H9 (cell line): ENCODE measurements around the gene TBC1D5. TPM values are rescaled to one million over a fixed set of nuclear protein-coding genes. Genes with fewer than 3 reads are reported as not detected.

ENCODE experiments used
- DNase-seq: peaks from one replicate; pipeline ENCODE4 v3.0.0-alpha.2; 2017
- H2AFZ ChIP-seq: one replicate; pipeline ENCODE4 v1.6.1; 2013; ENCODE audit warnings: mild to moderate bottlenecking, low read length, control low read depth, moderate library complexity
- H2AK5ac ChIP-seq: 2 replicates; pipeline ENCODE4 v1.6.1; 2013; ENCODE audit warnings: low read length, control low read depth, mixed read lengths; ENCODE audit not compliant: insufficient read length
- H2BK120ac ChIP-seq: one replicate; pipeline ENCODE4 v1.6.1; 2013; ENCODE audit warnings: low read depth, mild to moderate bottlenecking, low read length, control low read depth, inconsistent platforms; ENCODE audit not compliant: poor library complexity, severe bottlenecking
- H2BK12ac ChIP-seq: 2 replicates; pipeline ENCODE4 v1.6.1; 2013; ENCODE audit warnings: low read length, control low read depth, mixed read lengths, low read depth; ENCODE audit not compliant: insufficient read length
- H2BK15ac ChIP-seq: 2 replicates; pipeline ENCODE4 v1.6.1; 2013; ENCODE audit warnings: low read depth, low read length, control low read depth
- H2BK20ac ChIP-seq: one replicate; pipeline ENCODE4 v1.6.1; 2013; ENCODE audit warnings: low read depth, mild to moderate bottlenecking, low read length, control low read depth, inconsistent platforms; ENCODE audit not compliant: poor library complexity, severe bottlenecking
- H2BK5ac ChIP-seq: 2 replicates; pipeline ENCODE4 v1.6.1; 2013; ENCODE audit warnings: low read length, control low read depth, mixed read lengths; ENCODE audit not compliant: insufficient read length
- H3K14ac ChIP-seq: 2 replicates; pipeline ENCODE4 v1.6.1; 2013; ENCODE audit warnings: low read length, control low read depth; ENCODE audit not compliant: insufficient read depth
- H3K18ac ChIP-seq: 2 replicates; pipeline ENCODE4 v1.6.1; 2013; ENCODE audit warnings: low read depth, mild to moderate bottlenecking, mixed read lengths, low read length, control low read depth; ENCODE audit not compliant: insufficient read length
- H3K23ac ChIP-seq: 2 replicates; pipeline ENCODE4 v1.6.1; 2013; ENCODE audit warnings: low read length, control low read depth, mixed read lengths, low read depth; ENCODE audit not compliant: insufficient read length
- H3K23me2 ChIP-seq: 2 replicates; pipeline ENCODE4 v1.6.1; 2013; ENCODE audit warnings: low read depth, mild to moderate bottlenecking, mixed read lengths, low read length, control low read depth; ENCODE audit not compliant: insufficient read length, poor library complexity, severe bottlenecking
- H3K27ac ChIP-seq: 2 replicates; pipeline ENCODE4 v1.5.1; 2013; ENCODE audit warnings: low read length, control low read depth, mixed read lengths, low read depth; ENCODE audit not compliant: insufficient read length
- H3K27me3 ChIP-seq: 2 replicates; pipeline ENCODE4 v1.6.1; 2013; ENCODE audit warnings: low read length, control low read depth, inconsistent platforms; ENCODE audit not compliant: insufficient read depth
- H3K4ac ChIP-seq: 2 replicates; pipeline ENCODE4 v1.6.1; 2013; ENCODE audit warnings: low read depth, mild to moderate bottlenecking, control low read depth, inconsistent platforms, low read length, moderate library complexity
- H3K4me1 ChIP-seq: 2 replicates; pipeline ENCODE4 v1.6.1; 2013; ENCODE audit warnings: low read length, control low read depth, inconsistent platforms; ENCODE audit not compliant: insufficient read depth
- H3K4me2 ChIP-seq: 2 replicates; pipeline ENCODE4 v1.6.1; 2013; ENCODE audit warnings: low read length, control low read depth, mixed read lengths; ENCODE audit not compliant: insufficient read length, insufficient read depth
- H3K56ac ChIP-seq: 2 replicates; pipeline ENCODE4 v1.6.1; 2013; ENCODE audit warnings: low read depth, mild to moderate bottlenecking, mixed read lengths, low read length, control low read depth; ENCODE audit not compliant: insufficient read length
- H3K79me1 ChIP-seq: 2 replicates; pipeline ENCODE4 v1.6.1; 2013; ENCODE audit warnings: low read depth, mild to moderate bottlenecking, moderate library complexity, low read length, control low read depth, inconsistent platforms; ENCODE audit not compliant: insufficient read depth, poor library complexity, severe bottlenecking
- H3K79me2 ChIP-seq: 2 replicates; pipeline ENCODE4 v1.6.1; 2013; ENCODE audit warnings: low read length, control low read depth, inconsistent platforms; ENCODE audit not compliant: insufficient read depth
- H3K9ac ChIP-seq: 2 replicates; pipeline ENCODE4 v1.6.1; 2013; ENCODE audit warnings: low read length, control low read depth, mixed read lengths; ENCODE audit not compliant: insufficient read length; ENCODE audit errors: extremely low read depth
- H3K9me3 ChIP-seq: one replicate; pipeline ENCODE4 v1.6.1; 2013; ENCODE audit warnings: low read depth, low read length, inconsistent platforms; ENCODE audit not compliant: control insufficient read depth
- H3T11ph ChIP-seq: one replicate; pipeline ENCODE4 v1.6.1; 2013; ENCODE audit warnings: mild to moderate bottlenecking, low read length, control low read depth, inconsistent platforms
- H4K20me1 ChIP-seq: one replicate; pipeline ENCODE4 v1.6.1; 2013; ENCODE audit not compliant: control insufficient read depth, insufficient read length, insufficient read depth
- H4K5ac ChIP-seq: 2 replicates; pipeline ENCODE4 v1.6.1; 2013; ENCODE audit warnings: low read depth, mild to moderate bottlenecking, mixed read lengths, low read length, control low read depth; ENCODE audit not compliant: insufficient read length
- H4K8ac ChIP-seq: replicated peaks from 2 replicates; pipeline ENCODE4 v1.6.1; 2013; ENCODE audit warnings: low read length, control low read depth, mixed read lengths, low read depth; ENCODE audit not compliant: insufficient read length
- H4K91ac ChIP-seq: 2 replicates; pipeline ENCODE4 v1.6.1; 2013; ENCODE audit warnings: low read depth, mild to moderate bottlenecking, moderate library complexity, mixed read lengths, low read length, control low read depth; ENCODE audit not compliant: insufficient read length
- H3K27ac Mint-ChIP-seq, 3 experiments: 2 replicates in 2 of 3; 3 replicates in 1 of 3; pipeline ENCODE4 v1.8.0; 2020 to 2021; ENCODE audit warnings: mixed read lengths in 3 of 3, mild to moderate bottlenecking in 1 of 3, moderate library complexity in 1 of 3
- H3K27me3 Mint-ChIP-seq: 2 replicates; pipeline ENCODE4 v1.8.0; 2021; ENCODE audit warnings: low read depth, mild to moderate bottlenecking, moderate library complexity, mixed read lengths
- H3K36me3 Mint-ChIP-seq, 3 experiments: 2 replicates in 2 of 3; 3 replicates in 1 of 3; pipeline ENCODE4 v1.8.0; 2020 to 2021; ENCODE audit warnings: low read depth in 3 of 3, mixed read lengths in 3 of 3; ENCODE audit not compliant: insufficient read depth in 1 of 3
- H3K4me1 Mint-ChIP-seq, 2 experiments: 2 replicates each; pipeline ENCODE4 v1.8.0; 2020; ENCODE audit warnings: mixed read lengths in 2 of 2
- H3K4me3 Mint-ChIP-seq, 2 experiments: 2 replicates in 1 of 2; 3 replicates in 1 of 2; pipeline ENCODE4 v1.8.0; 2020 to 2021; ENCODE audit warnings: mild to moderate bottlenecking in 2 of 2, mixed read lengths in 2 of 2, moderate library complexity in 1 of 2
- H3K9me3 Mint-ChIP-seq, 2 experiments: 2 replicates in 1 of 2; 3 replicates in 1 of 2; pipeline ENCODE4 v1.8.0; 2020; ENCODE audit warnings: mild to moderate bottlenecking in 2 of 2, mixed read lengths in 2 of 2, moderate library complexity in 1 of 2
- CTCF ChIP-seq: fragments of 200-600 bp; sonication (generic); conservative IDR thresholded peaks from 3 replicates; pipeline ENCODE4 v1.8.0; 2021; ENCODE audit warnings: antibody characterized with exemption, mild to moderate bottlenecking
- WGBS: extraction: QIAGEN DNeasy Blood & Tissue Kit; methylation state at CpG from one replicate; pipeline ENCODE4 v1.1.7; 2013; ENCODE audit warnings: missing lambda C conversion rate, low lambda C conversion rate, mixed read lengths; ENCODE audit not compliant: insufficient read length; ENCODE audit errors: extremely low coverage; 5-methylcytosine and 5-hydroxymethylcytosine counted together
- total RNA-seq: library from RNA; stranded (reverse); gene quantifications from 2 replicates; pipeline ENCODE4 v1.2.1, GENCODE V29; 2021

The TBC1D5 gene
- total RNA-seq, 1 experiment from 2014 or later: 25.0 TPM

- no peak overlapping the region for H2BK20ac ChIP-seq
- H3T11ph ChIP-seq: no peak overlapping the region
- no peak overlapping the region for H2BK120ac ChIP-seq
- no peak overlapping the region for H3K9ac ChIP-seq
- H3K79me1 ChIP-seq: no peaks in the 10 kb centered on the region
- no peak overlapping the region for H3K23ac ChIP-seq
- no CpG with 5 or more reads among the region's 9 CpGs for WGBS
- H2BK12ac ChIP-seq: no peak overlapping the region
- H3K9me3 ChIP-seq: no peaks in the 10 kb centered on the region
- no peak overlapping the region for H4K8ac ChIP-seq
- H3K4me1 ChIP-seq: no peaks in the 10 kb centered on the region
- H4K91ac ChIP-seq: no peak overlapping the region
- no peak overlapping the region for H3K4me3 Mint-ChIP-seq
- peaks cover 7 to 14% (median 9%) of the 10 kb centered on the region in 3 experiments for H3K36me3 Mint-ChIP-seq
- H3K18ac ChIP-seq: no peak overlapping the region
- no peak overlapping the region for H3K14ac ChIP-seq
- no peaks in the 10 kb centered on the region for H4K20me1 ChIP-seq
- H3K27ac ChIP-seq: no peak overlapping the region
- H2BK15ac ChIP-seq: no peak overlapping the region
- no peak overlapping the region for H3K27ac Mint-ChIP-seq
- H2BK5ac ChIP-seq: no peak overlapping the region
- peaks cover 0 to 3% of the 10 kb centered on the region in 2 experiments; a peak in 3 of 5 replicates for H3K9me3 Mint-ChIP-seq
- no peak overlapping the region for H4K5ac ChIP-seq
- no peak overlapping the region for H3K4me2 ChIP-seq
- no peak for DNase-seq
- H3K56ac ChIP-seq: no peak overlapping the region
- no peaks in the 10 kb centered on the region for H3K79me2 ChIP-seq
- no peak for TF ChIP-seq CTCF
- H3K4me1 Mint-ChIP-seq: peaks cover 10 to 11% of the 10 kb centered on the region in 2 experiments
- no peaks in the 10 kb centered on the region for H3K23me2 ChIP-seq
- H3K27me3 Mint-ChIP-seq: peaks cover 3% of the 10 kb centered on the region
- H2AK5ac ChIP-seq: no peak overlapping the region
- no peak overlapping the region for H2AFZ ChIP-seq
- no peak overlapping the region for H3K4ac ChIP-seq
- no peaks in the 10 kb centered on the region for H3K27me3 ChIP-seq
Measured at GRCh38 chr3:17149076-17149475, 593.4 kb downstream of the TBC1D5 start.
